GM11168 (cell line): ENCODE results near the gene PRMT1.
"Not testable (repeated sequence)": the region's sequence is repeated elsewhere in the genome, so short reads cannot be mapped to it uniquely, and the experiment has no call there.

Experiments used
- in situ Hi-C: fragments of 300-500 bp; cut with MboI; formaldehyde crosslinking; loops from one replicate; pipeline ENCODE4 v1.12.0; 2022; ENCODE audit warnings: low sequenced_read_pairs; ENCODE audit not compliant: unreplicated experiment

PRMT1 gene

GRCh38 chr19:49713236-49713845 is 36.3 kb downstream of the PRMT1 start:
- in situ Hi-C loops: no loop called here

GRCh38 chr19:49716154-49716553 is 39.1 kb downstream of the PRMT1 start:
- in situ Hi-C loops: no loop called here

GRCh38 chr19:49718511-49718910 is 41.4 kb downstream of the PRMT1 start:
- in situ Hi-C loops: no loop called here

GRCh38 chr19:49718991-49719390 is 41.9 kb downstream of the PRMT1 start:
- in situ Hi-C loops: no loop called here

- in situ Hi-C loops: not testable (repeated sequence)
Observed at GRCh38 chr19:49719420-49719819, 42.3 kb downstream of the PRMT1 start.

- in situ Hi-C loops: no loop called here
Observed at GRCh38 chr19:49727217-49728030, 50.4 kb downstream of the PRMT1 start.

GRCh38 chr19:49730166-49730565 is 53.1 kb downstream of the PRMT1 start:
- in situ Hi-C loops: no loop called here
